Heart left ventricle (tissue), 13 donors: ENCODE measurements around the gene MGMT.

Source experiments
- CTCF ChIP-seq, 12 donors: fragments of 200-600 bp; sonication (generic) in 4 of 12; IDR thresholded peaks; one replicate each; pipeline versions ENCODE4 v1.5.0 to v1.8.0; 2018 to 2022; ENCODE audit warnings: antibody characterized with exemption in 12 of 12, mild to moderate bottlenecking in 5 of 12
- POLR2A ChIP-seq, 2 donors: fragments of 450-650 bp; IDR thresholded peaks; one replicate each; pipeline ENCODE4 v1.6.1; 2017; ENCODE audit warnings: antibody characterized with exemption in 2 of 2, mild to moderate bottlenecking in 2 of 2, moderate library complexity in 2 of 2
- donor health status: ischemic (EF 13 %, LVEDD 7.1; RV severe dilation, severe dysfunction).
- donor health status: DM: no; HTN: yes; CAD: no.
- donor health status: DM: no; HTN: no; CAD: no.
- donor health status: ischemic (EF 25% LVEDD 6.9; RV normal size, moderate dysfunction).
- donor health status: ischemic (EF 25% LVEDD 5.7; RV mildly dilated, moderate dysfunction).
- donor health status: ischemic (EF 35%, LVEDD 5.7; RV mildly dilated, moderate dysfunction).
- donor health status: nonischemic (EF 11% LVEDD 7.7; RV severe dilation, severe dysfunction).
- donor health status: DM: yes; HTN: yes; CAD: no.
- donor health status: PGD.
- donor health status: ischemic (EF 29% LVEDD 5.4; RV normal size, mild dysfunction).
- donor health status: nonischemic (EF 23%, LVEDD 6.1; RV moderate dilation, normal function).

DNA sequence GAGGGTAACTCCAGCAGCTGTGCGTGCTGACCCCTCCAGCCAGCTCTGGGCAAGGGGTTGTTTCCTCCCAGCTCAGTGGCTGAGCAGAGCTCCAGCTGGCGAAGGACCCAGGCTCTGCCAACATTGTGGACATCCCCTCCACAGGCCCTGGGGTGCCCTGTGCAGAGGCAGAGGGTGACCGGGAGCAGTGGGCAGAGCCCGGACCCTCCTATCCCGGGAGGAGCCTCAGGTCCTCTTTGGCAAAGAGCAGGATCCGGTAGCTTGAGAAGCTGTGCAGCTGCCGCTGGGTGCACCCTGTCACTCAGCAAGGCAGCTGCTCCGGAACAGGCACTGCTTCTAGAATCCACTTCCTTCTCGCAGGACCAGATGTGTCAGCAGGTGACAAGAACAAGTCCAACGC, 321.2 kb downstream of the MGMT start:
- no peak for TF ChIP-seq POLR2A (IDR thresholded peaks at IDR 0.05)
- TF ChIP-seq CTCF (IDR thresholded peaks at IDR 0.05) = no peak
